NCI-H1694 treated with DMSO at 0.1 percent for 48 hours (cell line): Measurements from ENCODE around the gene TDRKH.

Source experiments
- DNase-seq: peaks from one replicate; lab custom pipeline; 2025; lab: John Stamatoyannopoulos, UW

The TDRKH gene

GRCh38 chr1:151822404-151822803, 32.1 kb upstream of the TDRKH start:
- no peak for DNase-seq

- DNase-seq = no peak
These were observed 30.6 kb upstream of the TDRKH start for GRCh38 chr1:151820940-151821339.

- DNase-seq = no peak
These were observed 29.8 kb upstream of the TDRKH start for GRCh38 chr1:151819976-151820623.

- DNase-seq = no peak
These were observed 29.0 kb upstream of the TDRKH start for GRCh38 chr1:151819227-151819835.

- DNase-seq = no peak
These were observed 27.0 kb upstream of the TDRKH start for GRCh38 chr1:151817353-151817730.

- no peak for DNase-seq
These were observed 26.4 kb upstream of the TDRKH start for GRCh38 chr1:151816548-151817352.

GRCh38 chr1:151815716-151816327, 25.5 kb upstream of the TDRKH start:
- no peak for DNase-seq

GRCh38 chr1:151814971-151815545, 24.8 kb upstream of the TDRKH start:
- DNase-seq = no peak

GRCh38 chr1:151814426-151814825, 24.1 kb upstream of the TDRKH start:
- no peak for DNase-seq

GRCh38 chr1:151813271-151813977, 23.1 kb upstream of the TDRKH start:
- no peak for DNase-seq

GRCh38 chr1:151811181-151811580, 20.9 kb upstream of the TDRKH start:
- no peak for DNase-seq

- DNase-seq = no peak
These were observed 19.8 kb upstream of the TDRKH start for GRCh38 chr1:151809985-151810556.

- no peak for DNase-seq
These were observed 19.1 kb upstream of the TDRKH start for GRCh38 chr1:151809290-151809984.

GRCh38 chr1:151807766-151808165, 17.5 kb upstream of the TDRKH start:
- DNase-seq = no peak

GRCh38 chr1:151807131-151807530, 16.8 kb upstream of the TDRKH start:
- DNase-seq = no peak

- DNase-seq = no peak
These were observed 15.9 kb upstream of the TDRKH start for GRCh38 chr1:151806170-151806569.

GRCh38 chr1:151805066-151805820, 14.9 kb upstream of the TDRKH start, which contains the start of gene LINGO4:
LINGO4 (minus strand) TSS chr1:151805419; CDS start chr1:151802704, 2,715 bp downstream.
- DNase-seq = no peak

GRCh38 chr1:151803915-151804314, 13.6 kb upstream of the TDRKH start:
- no peak for DNase-seq

GRCh38 chr1:151803164-151803563, 12.9 kb upstream of the TDRKH start:
- no peak for DNase-seq

GRCh38 chr1:151802372-151802771, 12.1 kb upstream of the TDRKH start:
- no peak for DNase-seq
